Caki2 (cell line): ENCODE data around the gene PNPO. TPM values are rescaled to one million over a fixed set of nuclear protein-coding genes. Genes with fewer than 3 reads are reported as not detected.

ENCODE experiments used
- DNase-seq: peaks from one replicate; pipeline ENCODE4 v3.0.0-alpha.2; 2015; ENCODE audit warnings: low read depth
- in situ Hi-C: cut with HindIII; loops from 2 replicates; pipeline ENCODE4 v1.10.0; 2016; ENCODE audit warnings: low sequenced_read_pairs, low pct_unique_long_range_greater_than_20kb, mixed read lengths
- total RNA-seq: library from RNA; depleted of rRNA; stranded (reverse); fragments of >200 nt; shearing (Covaris generic); gene quantifications from 2 replicates; pipeline ENCODE4 v1.2.3, GENCODE V29; 2014; ENCODE audit warnings: low replicate concordance

Gene PNPO
- total RNA-seq, 1 experiment from 2014 or later: 77.0 TPM

DNA sequence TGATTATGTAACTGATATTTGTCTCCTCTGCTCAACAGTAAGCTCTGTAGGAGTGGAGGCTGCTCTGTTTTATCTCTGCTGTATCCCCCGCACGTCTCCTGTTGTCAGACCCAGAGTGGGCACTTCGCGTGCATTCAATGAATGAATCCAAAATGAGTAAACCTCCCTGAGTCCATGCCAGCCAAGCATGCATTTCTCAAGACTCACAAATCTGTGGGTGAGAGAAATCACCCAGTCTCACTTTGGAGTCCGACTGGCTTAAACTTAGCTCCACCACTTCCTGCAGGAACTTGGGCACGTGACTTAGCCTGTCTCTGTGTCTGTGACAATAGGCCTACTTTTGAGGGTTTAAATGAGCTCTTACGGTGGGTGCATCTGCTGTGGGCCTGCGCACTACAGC lies 3.7 kb downstream of the PNPO start:
- in situ Hi-C loops: no loop called here
- no peak for DNase-seq

GRCh38 chr17:47945529-47946508 lies 4.4 kb downstream of the PNPO start:
- in situ Hi-C loops: no loop called here

GRCh38 chr17:47946516-47946915 lies 5.1 kb downstream of the PNPO start:
- DNase-seq: no peak
- in situ Hi-C loops: no loop called here

More at GRCh38 chr17:47945529-47946508, 4.4 kb downstream of the PNPO start:
- DNase-seq: no peak

GRCh38 chr17:47946929-47947397 lies 5.6 kb downstream of the PNPO start:
- peak; percentile 91 for DNase-seq
- in situ Hi-C loops: no loop called here

DNA sequence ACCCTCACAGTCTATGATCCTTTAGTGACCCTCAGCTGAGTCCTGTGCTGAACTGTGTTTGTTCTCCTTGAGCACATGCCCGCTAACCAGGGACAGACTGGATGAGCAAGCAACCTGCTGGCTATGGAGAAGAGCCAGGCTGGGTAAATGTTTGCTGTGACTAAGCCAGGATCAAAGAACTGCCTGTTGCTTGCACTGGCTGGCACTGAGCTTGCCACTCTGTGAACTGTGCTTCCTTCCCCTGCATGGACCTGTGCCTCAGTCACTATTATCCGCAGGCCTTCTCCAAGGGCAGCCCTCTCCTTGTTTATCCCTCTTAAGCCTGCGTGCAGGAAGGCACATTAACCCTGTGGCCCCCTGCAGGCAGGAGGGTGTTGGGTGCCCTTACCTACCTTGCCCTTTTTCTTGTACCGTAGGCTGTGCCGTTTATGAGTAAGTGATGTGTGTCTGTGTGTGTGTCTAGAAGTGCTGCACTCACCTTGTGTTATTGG lies 7.4 kb downstream of the PNPO start:
- in situ Hi-C loops: no loop called here
- peak; percentile 61 for DNase-seq

- in situ Hi-C loops: no loop called here
These were observed 7.9 kb downstream of the PNPO start for GRCh38 chr17:47949197-47949759.

DNA sequence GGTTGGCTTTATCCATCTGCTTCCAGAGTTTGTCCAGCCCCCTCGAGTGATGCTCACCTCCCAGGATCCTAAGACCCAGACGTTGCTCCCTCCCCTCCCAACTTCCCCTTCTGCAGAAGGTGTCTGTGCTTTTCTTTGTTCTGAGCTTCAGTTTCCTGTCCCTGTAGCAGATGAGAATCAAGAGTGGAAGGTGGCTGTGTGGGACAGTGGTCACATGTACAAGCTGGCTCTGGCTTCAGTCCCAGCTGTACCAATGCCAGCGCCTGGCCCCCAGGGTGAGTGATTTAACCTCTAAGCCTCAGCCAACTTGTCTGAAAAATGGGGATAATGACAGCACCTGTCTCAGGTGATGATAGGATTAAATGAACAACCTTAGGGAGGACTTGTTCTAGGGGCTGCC lies 8.6 kb downstream of the PNPO start:
- no peak for DNase-seq
- in situ Hi-C loops: no loop called here

More at GRCh38 chr17:47949197-47949759, 7.9 kb downstream of the PNPO start:
- peak; percentile 77 for DNase-seq

DNA sequence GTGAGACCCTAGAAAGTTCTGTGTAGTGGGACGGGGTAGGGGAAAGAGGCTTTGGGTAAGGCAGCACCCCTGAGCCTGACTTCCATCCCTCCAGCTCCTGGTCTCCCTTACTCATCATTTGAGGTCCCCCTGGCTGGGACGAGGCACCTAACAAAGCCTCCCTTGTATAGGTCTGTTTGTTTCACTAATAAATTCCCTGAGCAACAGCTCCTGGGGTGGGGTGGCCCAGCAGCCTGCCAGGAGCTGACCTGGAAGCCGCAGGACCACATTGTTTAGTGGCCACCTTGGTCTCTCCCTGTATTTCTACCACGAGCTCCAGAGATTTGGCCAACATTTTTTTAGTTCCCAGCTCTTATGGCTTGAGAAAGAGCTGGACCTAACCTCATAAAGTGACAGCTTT lies 9.1 kb downstream of the PNPO start:
- no peak for DNase-seq
- in situ Hi-C loops: no loop called here

DNA sequence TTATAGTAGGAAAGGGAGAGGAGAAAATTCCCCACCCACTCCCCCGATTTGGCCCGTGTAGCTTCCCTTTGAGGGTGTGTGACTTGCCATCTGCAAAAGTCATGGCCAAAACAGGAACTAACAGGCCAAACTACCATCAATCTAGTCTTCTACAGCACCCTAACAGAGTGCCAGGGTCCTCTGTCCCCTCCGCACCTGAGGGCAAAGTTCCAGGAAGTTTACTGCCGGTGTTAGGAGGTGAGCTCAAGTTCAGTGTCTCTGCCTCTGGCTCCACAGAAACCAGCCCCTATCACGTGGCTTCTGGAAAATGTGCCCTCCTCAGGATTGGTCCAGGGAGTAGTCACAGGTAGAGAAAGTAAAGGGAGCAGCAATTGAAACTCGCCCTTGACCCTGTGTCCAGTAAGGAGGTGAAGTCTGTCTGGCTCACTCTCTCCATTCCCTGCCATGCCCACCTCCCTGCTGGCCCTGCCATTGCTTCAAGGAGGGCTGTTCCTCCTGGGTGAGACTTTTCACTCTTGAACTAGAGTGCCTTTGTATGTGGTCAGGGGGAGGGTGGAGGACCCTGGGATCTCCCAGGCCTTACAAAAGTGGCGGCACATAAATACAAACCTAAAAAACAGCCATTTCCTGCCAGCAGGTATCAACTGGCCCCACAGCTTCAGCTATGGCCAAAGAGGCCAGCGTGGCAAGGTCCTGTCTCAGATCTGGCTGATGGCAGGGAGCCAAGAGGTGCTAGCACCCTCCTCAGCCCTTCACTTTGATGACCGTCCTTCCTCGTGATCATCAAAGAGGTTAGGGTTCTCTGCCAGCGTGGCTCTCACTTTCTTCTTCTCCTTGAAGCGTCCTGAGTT lies 11.0 kb downstream of the PNPO start:
- in situ Hi-C loops: no loop called here
- no peak for DNase-seq

- in situ Hi-C loops: no loop called here
- no peak for DNase-seq
These were observed 12.5 kb downstream of the PNPO start for GRCh38 chr17:47953909-47954308.

DNA sequence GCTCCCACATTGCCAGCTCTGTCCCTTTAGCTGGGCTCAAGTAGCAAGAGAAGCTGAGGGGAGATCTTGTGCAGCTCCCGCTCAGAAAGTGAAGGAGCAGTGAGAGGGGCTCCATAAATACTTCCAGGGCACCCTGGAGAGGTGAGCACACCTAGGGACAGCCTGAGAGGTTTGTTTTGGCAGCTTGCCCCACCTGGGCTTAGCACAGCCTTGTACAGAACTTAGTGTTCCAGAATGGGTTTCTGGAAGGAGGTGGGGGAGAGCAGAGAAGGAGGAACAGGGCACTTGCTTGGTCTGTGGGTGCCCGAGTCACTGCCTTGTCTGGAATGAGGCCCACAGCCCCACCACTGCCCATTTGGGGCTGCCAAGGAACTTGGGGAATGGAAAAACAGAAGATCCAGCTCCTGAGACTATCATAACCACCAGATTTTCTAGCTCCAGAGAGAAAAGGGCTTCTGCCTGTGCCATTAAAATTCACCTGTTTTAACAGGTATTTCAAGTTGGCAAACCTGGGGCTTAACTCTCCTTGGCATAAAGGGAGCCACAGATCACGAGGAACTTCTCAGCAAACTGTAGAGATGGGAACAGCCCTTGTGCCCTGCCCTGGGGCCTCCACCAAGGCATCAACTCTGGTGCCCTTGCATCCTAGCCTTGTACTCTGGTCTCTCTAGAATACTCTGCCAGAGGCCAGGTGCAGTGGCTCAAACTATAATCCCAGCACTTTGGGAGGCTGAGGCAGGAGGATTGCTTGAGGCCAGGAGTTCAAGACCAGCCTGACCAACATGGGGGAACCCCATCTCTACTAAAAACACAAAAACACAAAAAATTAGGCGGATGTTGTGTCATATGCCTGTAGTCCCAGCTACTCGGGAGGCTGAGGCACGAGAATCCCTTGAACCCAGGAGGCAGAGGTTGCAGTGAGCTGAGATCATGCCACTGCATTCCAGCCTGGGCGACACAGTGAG lies 14.4 kb downstream of the PNPO start:
- DNase-seq: no peak
- in situ Hi-C loops: no loop called here

DNA sequence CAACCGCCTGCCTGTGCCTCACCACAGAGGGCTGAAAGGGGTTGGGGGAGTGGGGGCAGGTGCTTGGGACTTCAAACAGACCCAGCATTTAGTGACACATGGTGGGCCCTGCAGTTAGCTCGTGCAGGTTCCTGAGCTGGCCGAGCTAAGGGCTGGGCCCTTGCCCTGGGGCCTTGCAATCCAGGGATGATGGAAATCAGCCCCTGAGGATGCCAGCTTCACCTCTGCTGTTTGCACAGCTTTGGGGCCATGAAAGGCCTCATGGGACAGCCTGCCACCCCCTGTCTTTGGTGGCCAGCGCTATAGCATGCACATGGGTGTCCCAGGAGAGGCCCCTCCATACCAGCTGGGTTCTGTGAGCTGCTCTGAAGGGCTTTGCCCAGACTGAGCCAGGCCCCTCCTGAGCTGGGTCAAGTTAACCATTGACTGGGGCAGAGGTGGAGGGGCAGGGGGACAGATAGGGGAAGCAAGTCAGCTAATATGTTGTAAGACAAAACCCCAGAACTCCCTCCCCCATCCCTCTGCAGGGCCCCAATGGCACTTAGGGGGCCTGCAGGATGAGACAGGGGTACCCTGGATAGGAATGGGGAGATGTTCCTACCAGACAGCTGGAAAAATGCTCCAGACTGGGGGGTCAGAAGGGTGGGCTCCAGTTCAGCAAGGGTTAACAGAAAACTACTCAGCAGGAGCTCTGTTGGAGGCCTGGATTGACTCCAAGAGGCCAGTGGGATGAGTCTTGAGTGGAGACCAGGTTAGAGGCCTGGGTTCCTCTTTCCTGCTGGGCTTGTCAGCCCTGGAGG lies 15.6 kb downstream of the PNPO start:
- in situ Hi-C loops: no loop called here
- no peak for DNase-seq

DNA sequence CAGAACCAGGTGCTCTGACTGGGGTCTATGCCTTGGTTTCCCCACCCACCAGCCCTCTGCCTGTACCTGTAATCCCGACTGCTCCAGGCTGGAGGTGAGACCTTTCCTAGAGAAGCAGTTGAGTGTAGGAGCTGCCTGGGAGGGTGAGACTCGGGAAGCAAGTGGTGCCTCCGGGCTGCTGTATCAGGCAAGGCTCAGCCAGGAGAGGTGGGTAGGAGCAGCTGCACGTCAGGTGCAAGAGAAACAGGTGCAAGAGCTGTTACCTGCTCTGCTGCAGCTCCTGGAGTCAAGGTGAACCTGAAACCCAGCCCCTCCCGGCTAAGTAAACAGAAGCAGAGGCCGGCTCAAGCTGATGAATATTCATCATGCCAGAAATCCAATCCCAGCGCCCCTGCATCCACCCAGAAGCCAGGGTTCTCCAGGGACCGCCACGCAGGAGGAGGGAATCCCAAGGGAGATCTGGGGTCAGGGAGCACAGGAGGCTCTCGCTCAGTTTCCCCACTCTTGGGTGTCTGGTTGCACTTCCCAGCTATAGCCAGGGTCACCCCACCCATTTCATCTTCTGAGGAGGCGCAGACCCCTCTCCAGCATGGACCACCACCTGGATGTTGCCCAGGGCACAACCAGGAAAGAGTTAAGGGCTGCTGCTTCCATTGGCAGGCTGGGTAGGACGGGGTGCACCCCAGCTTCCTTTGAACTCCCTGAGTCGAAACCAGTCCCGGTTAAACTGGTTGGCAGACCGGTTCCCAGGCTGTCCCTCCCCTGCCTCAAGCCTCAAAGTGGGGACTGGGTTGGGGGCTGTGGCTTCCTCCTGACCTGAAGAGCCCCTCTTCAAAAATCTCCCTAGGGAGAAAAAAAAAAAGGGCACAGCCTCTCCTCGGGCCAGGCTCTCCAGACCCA lies 16.5 kb downstream of the PNPO start, which contains the start of gene PRR15L:
Gene PRR15L, minus strand, starts transcription at position 293 of the 900 bp plus-strand sequence. CDS start 4,649 bp downstream, outside the sequence.
- DNase-seq: no peak
- in situ Hi-C loops: no loop called here

- in situ Hi-C loops: no loop called here
- no peak for DNase-seq
These were observed 18.7 kb downstream of the PNPO start for GRCh38 chr17:47959825-47960655.

DNA sequence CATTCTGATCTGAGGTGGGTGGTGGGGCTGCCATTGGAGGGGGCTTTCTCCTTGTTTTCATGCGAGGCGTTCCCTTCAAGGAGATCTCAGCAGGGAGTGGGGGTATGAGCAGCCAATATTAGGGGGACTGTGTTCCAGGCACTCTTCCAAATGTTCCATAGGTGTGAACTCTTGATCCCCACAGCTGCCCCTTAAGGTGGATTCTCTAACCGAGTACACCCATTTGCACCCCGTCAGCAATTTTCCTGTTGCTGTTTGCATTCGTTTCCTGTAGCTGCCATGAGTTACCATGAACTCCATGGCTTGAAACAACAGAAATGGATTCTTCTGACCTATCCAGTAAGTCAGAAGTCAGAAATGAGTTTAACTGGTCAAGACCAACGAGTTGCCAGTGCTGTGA lies 20.0 kb downstream of the PNPO start:
- in situ Hi-C loops: no loop called here
- no peak for DNase-seq
